Thyroid gland (tissue), 4 donors: ENCODE data around the gene P4HA1. TPM values are rescaled to one million over a fixed set of nuclear protein-coding genes. Genes with fewer than 3 reads are reported as not detected.
A peak's percentile ranks its signal among the peaks of the same experiment; 100 is the strongest.

Experiments
- DNase-seq, 2 donors: peaks; one replicate each; pipeline ENCODE4 v3.0.0-alpha.2; 2019
- H3K27ac ChIP-seq, 3 donors: fragments of 200-600 bp; sonication (generic); 1 replicate in 2 of 3; 2 replicates in 1 of 3; pipeline ENCODE4 v1.5.1; 2016 to 2019; ENCODE audit warnings: mild to moderate bottlenecking in 1 of 3, moderate library complexity in 1 of 3
- H3K27me3 ChIP-seq: fragments of 200-600 bp; sonication (generic); one replicate; pipeline ENCODE4 v1.5.1; 2019
- H3K36me3 ChIP-seq, 2 donors: fragments of 200-600 bp; sonication (generic); one replicate each; pipeline ENCODE4 v1.5.1; 2016 to 2019
- H3K4me1 ChIP-seq, 2 donors: fragments of 200-600 bp; sonication (generic); one replicate each; pipeline ENCODE4 v1.5.1; 2017 to 2019
- H3K4me3 ChIP-seq, 3 donors: fragments of 200-600 bp; sonication (generic); replicated peaks in 1 of 3; 1 replicate in 2 of 3; 2 replicates in 1 of 3; pipeline ENCODE4 v1.5.1; 2016; ENCODE audit warnings: mild to moderate bottlenecking in 1 of 3
- H3K9me3 ChIP-seq: fragments of 200-600 bp; sonication (generic); one replicate; pipeline ENCODE4 v1.5.1; 2017
- POLR2A ChIP-seq, 2 donors: fragments of 450-650 bp; IDR thresholded peaks; one replicate each; pipeline ENCODE4 v1.6.1; 2017; ENCODE audit warnings: antibody characterized with exemption in 2 of 2, mild to moderate bottlenecking in 2 of 2, moderate library complexity in 1 of 2
- WGBS, 2 donors: methylation state at CpG; one replicate each; pipeline ENCODE4 v1.1.5; 2017; 5-methylcytosine and 5-hydroxymethylcytosine counted together
- intact Hi-C: fragments of 100-400 bp; cut with DNase I; formaldehyde crosslinking; loops from one replicate; pipeline ENCODE4 v1.15.1; 2023
- total RNA-seq, 4 donors: library from RNA; depleted of rRNA; stranded (reverse); fragments of >200 nt; gene quantifications; one replicate each; pipeline ENCODE4 v1.2.3, GENCODE V29; 2016
- TF ChIP-seq, protein P1 (sequence below), 6 experiments: fragments of 200-600 bp in 3 of 6; fragments of 450-650 bp in 3 of 6; sonication (generic) in 3 of 6; IDR thresholded peaks; one replicate each; pipeline ENCODE4 v1.5.1; 2016 to 2019; ENCODE audit warnings: antibody characterized with exemption in 6 of 6, mild to moderate bottlenecking in 2 of 6, inconsistent platforms in 1 of 6, moderate library complexity in 1 of 6

Gene P4HA1
- total RNA-seq, 4 donors from 2014 or later = 21.8 to 29.1 (median 24.6) TPM

GRCh38 chr10:73106301-73106700 is 9.6 kb upstream of the P4HA1 start:
- Histone ChIP-seq H3K4me3 (no peak overlapping the region), H3K27me3 (no peaks in the 10 kb centered on the region), H3K36me3 (no peaks in the 10 kb centered on the region), H3K9me3 (no peaks in the 10 kb centered on the region), H3K27ac (no peak overlapping the region), H3K4me1 (no peaks in the 10 kb centered on the region)
- DNase-seq = no peak
- 92 to 95% methylated on average over 3 of the region's 3 CpGs for WGBS, 2 donors
- no peak for TF ChIP-seq POLR2A (IDR thresholded peaks at IDR 0.05)
- TF ChIP-seq, protein P1, sequence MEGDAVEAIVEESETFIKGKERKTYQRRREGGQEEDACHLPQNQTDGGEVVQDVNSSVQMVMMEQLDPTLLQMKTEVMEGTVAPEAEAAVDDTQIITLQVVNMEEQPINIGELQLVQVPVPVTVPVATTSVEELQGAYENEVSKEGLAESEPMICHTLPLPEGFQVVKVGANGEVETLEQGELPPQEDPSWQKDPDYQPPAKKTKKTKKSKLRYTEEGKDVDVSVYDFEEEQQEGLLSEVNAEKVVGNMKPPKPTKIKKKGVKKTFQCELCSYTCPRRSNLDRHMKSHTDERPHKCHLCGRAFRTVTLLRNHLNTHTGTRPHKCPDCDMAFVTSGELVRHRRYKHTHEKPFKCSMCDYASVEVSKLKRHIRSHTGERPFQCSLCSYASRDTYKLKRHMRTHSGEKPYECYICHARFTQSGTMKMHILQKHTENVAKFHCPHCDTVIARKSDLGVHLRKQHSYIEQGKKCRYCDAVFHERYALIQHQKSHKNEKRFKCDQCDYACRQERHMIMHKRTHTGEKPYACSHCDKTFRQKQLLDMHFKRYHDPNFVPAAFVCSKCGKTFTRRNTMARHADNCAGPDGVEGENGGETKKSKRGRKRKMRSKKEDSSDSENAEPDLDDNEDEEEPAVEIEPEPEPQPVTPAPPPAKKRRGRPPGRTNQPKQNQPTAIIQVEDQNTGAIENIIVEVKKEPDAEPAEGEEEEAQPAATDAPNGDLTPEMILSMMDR (IDR thresholded peaks at IDR 0.05) = no peak
- intact Hi-C loops = no loop called here

DNA sequence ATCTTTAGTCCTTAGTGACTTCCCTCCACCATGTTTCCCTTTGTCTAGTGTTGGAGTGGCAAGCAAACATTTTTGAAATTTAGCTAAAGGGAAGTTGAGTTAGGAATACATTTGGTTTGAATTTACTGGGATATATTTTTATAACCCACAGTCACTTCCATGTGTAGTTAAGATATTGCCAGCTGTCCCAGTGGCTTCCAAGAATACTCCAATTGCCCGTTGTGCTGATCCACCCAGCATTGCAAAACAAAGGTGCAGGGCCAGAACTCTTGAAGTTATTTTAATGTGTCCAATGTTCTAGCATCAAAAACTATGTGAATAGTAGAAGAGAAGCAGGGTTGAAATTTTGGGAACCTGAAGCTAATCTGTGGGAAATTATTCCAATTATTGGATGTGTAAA is 2.5 kb upstream of the P4HA1 start:
- H3K36me3 ChIP-seq = no peaks in the 10 kb centered on the region
- intact Hi-C loops = no loop called here

DNA sequence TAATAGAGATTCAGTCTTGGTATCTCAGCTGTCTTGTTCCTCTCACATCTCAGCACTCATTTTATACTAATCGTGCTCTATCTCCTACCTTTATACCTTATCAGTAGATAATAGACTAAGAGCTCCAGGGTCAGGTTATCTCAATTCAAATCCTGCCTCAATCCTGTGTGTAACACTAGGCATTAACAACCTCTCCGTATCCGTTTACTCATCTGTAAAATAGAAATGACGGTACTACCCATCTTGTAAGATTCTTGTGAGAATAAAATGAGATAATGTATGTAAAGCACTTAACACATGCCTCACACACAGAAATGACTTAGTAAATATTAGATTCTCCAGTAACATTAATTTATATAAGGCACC is 622 bp upstream of the P4HA1 start:
- TF ChIP-seq, protein P1 (IDR thresholded peaks at IDR 0.05) = no peak
- no peak for TF ChIP-seq POLR2A (IDR thresholded peaks at IDR 0.05)
- DNase-seq = no peak
- H3K4me3 ChIP-seq = peak overlapping the region in 1 of 3 donors; percentile 72
- H3K27ac ChIP-seq = peak overlapping the region; percentile 60 to 98 (median 97)
- H3K4me1 ChIP-seq = peaks cover 0 to 11% of the 10 kb centered on the region in 2 donors
- H3K9me3 ChIP-seq = no peaks in the 10 kb centered on the region
- H3K36me3 ChIP-seq = no peaks in the 10 kb centered on the region
- 58 to 62% methylated on average over 4 of the region's 4 CpGs for WGBS, 2 donors
- H3K27me3 ChIP-seq = no peaks in the 10 kb centered on the region
- intact Hi-C loops = no loop called here

More for the DNA sequence above, 2.5 kb upstream of the P4HA1 start:
- Histone ChIP-seq H3K27ac (no peak overlapping the region), H3K4me3 (no peak overlapping the region), H3K27me3 (no peaks in the 10 kb centered on the region), H3K4me1 (peaks cover 0 to 8% of the 10 kb centered on the region in 2 donors), H3K9me3 (no peaks in the 10 kb centered on the region)
- DNase-seq = no peak
- WGBS, 2 donors = 81 to 89% methylated on average over 1 of the region's 1 CpG
- TF ChIP-seq, protein P1 (IDR thresholded peaks at IDR 0.05) = no peak
- TF ChIP-seq POLR2A (IDR thresholded peaks at IDR 0.05) = no peak

GRCh38 chr10:73096041-73096448 is 621 bp downstream of the P4HA1 start:
- no peaks in the 10 kb centered on the region for H3K27me3 ChIP-seq
- no peaks in the 10 kb centered on the region for H3K36me3 ChIP-seq
- peak; percentile 69 to 73 for DNase-seq
- H3K4me1 ChIP-seq = peaks cover 0 to 11% of the 10 kb centered on the region in 2 donors
- intact Hi-C loops = no loop called here
- H3K9me3 ChIP-seq = no peaks in the 10 kb centered on the region
- H3K4me3 ChIP-seq = peak overlapping the region; percentile 71 to 98 (median 72)
- H3K27ac ChIP-seq = peak overlapping the region; percentile 94 to 98 (median 97)
- WGBS, 2 donors = 1% methylated on average over 29 of the region's 29 CpGs
- peak in 1 of 2 donors; percentile 42 for TF ChIP-seq POLR2A (IDR thresholded peaks at IDR 0.05)
- TF ChIP-seq, protein P1 (IDR thresholded peaks at IDR 0.05) = no peak

GRCh38 chr10:73095481-73096021 is 1.1 kb downstream of the P4HA1 start:
- H3K27me3 ChIP-seq = no peaks in the 10 kb centered on the region
- H3K4me3 ChIP-seq = peak overlapping the region; percentile 71 to 98 (median 72)
- intact Hi-C loops = no loop called here
- TF ChIP-seq POLR2A (IDR thresholded peaks at IDR 0.05) = no peak
- TF ChIP-seq, protein P1 (IDR thresholded peaks at IDR 0.05) = no peak
- peak; percentile 60 to 64 for DNase-seq
- no peaks in the 10 kb centered on the region for H3K36me3 ChIP-seq
- 1% methylated on average over 14 of the region's 14 CpGs for WGBS, 2 donors
- peaks cover 0 to 11% of the 10 kb centered on the region in 2 donors for H3K4me1 ChIP-seq
- peak overlapping the region; percentile 94 to 98 (median 97) for H3K27ac ChIP-seq
- H3K9me3 ChIP-seq = no peaks in the 10 kb centered on the region
